GM08714 (cell line): ENCODE results near the gene NOPCHAP1.
"Not testable (repeated sequence)": the region's sequence is repeated elsewhere in the genome, so short reads cannot be mapped to it uniquely, and the experiment has no call there.

Experiments used
- H3K4me3 ChIP-seq: fragments of 200-500 bp; sonication (Bioruptor generic); 2 replicates; pipeline ENCODE4 v1.5.1; 2014; ENCODE audit warnings: mild to moderate bottlenecking, low read length, inconsistent platforms
- ZNF274 ChIP-seq: IDR thresholded peaks from 2 replicates; pipeline ENCODE4 v1.6.1; 2012; ENCODE audit warnings: mild to moderate bottlenecking, low read depth, low read length

NOPCHAP1 gene

GRCh38 chr12:104976703-104977102, 9.4 kb upstream of the NOPCHAP1 start:
- no peak for TF ChIP-seq ZNF274
- H3K4me3 ChIP-seq, result no peak overlapping the region

GRCh38 chr12:104977688-104978087, 8.4 kb upstream of the NOPCHAP1 start:
- H3K4me3 ChIP-seq, result not testable (repeated sequence)

GRCh38 chr12:104985206-104985605, 910 bp upstream of the NOPCHAP1 start:
- no peak for TF ChIP-seq ZNF274
- no peak overlapping the region; the same call in 1 of the 2 replicates for H3K4me3 ChIP-seq

GRCh38 chr12:104990950-104991349, 4.8 kb downstream of the NOPCHAP1 start:
- no peak for TF ChIP-seq ZNF274
- no peak overlapping the region for H3K4me3 ChIP-seq

- TF ChIP-seq ZNF274, result no peak
- H3K4me3 ChIP-seq, result no peak overlapping the region
Measured at GRCh38 chr12:104991565-104992128, 5.5 kb downstream of the NOPCHAP1 start.

- no peak overlapping the region for H3K4me3 ChIP-seq
- TF ChIP-seq ZNF274, result no peak
Measured at GRCh38 chr12:104994336-104994735, 8.2 kb downstream of the NOPCHAP1 start.

- no peak overlapping the region for H3K4me3 ChIP-seq
- TF ChIP-seq ZNF274, result no peak
Measured at GRCh38 chr12:104997541-104997940, 11.4 kb downstream of the NOPCHAP1 start.

GRCh38 chr12:104998423-104999346, 12.6 kb downstream of the NOPCHAP1 start:
- TF ChIP-seq ZNF274, result no peak

GRCh38 chr12:104999347-104999685, 13.2 kb downstream of the NOPCHAP1 start:
- H3K4me3 ChIP-seq, result no peak overlapping the region
- no peak for TF ChIP-seq ZNF274

More at GRCh38 chr12:104998423-104999346, 12.6 kb downstream of the NOPCHAP1 start:
- H3K4me3 ChIP-seq, result no peak overlapping the region

GRCh38 chr12:105001476-105001875, 15.4 kb downstream of the NOPCHAP1 start:
- no peak for TF ChIP-seq ZNF274
- H3K4me3 ChIP-seq, result no peak overlapping the region

GRCh38 chr12:105013892-105014291, 27.8 kb downstream of the NOPCHAP1 start:
- no peak overlapping the region for H3K4me3 ChIP-seq
- TF ChIP-seq ZNF274, result no peak

GRCh38 chr12:105014603-105015002, 28.5 kb downstream of the NOPCHAP1 start:
- no peak for TF ChIP-seq ZNF274
- H3K4me3 ChIP-seq, result no peak overlapping the region

GRCh38 chr12:105015543-105015942, 29.4 kb downstream of the NOPCHAP1 start:
- H3K4me3 ChIP-seq, result no peak overlapping the region
- TF ChIP-seq ZNF274, result no peak

GRCh38 chr12:105018012-105018411, 31.9 kb downstream of the NOPCHAP1 start:
- no peak for TF ChIP-seq ZNF274
- H3K4me3 ChIP-seq, result no peak overlapping the region

- no peak for TF ChIP-seq ZNF274
- H3K4me3 ChIP-seq, result no peak overlapping the region
Measured at GRCh38 chr12:105018776-105019175, 32.7 kb downstream of the NOPCHAP1 start.
